Inferior parietal cortex (tissue), 1 donor: ENCODE measurements around the gene MAIP1.
A peak's percentile ranks its signal among the peaks of the same experiment; 100 is the strongest.

Experiments
- DNase-seq: peaks from one replicate; pipeline ENCODE4 v3.0.0-alpha.2; 2016; ENCODE audit errors: extremely low spot score

MAIP1 gene

GRCh38 chr2:199991691-199992090 is 36.3 kb downstream of the MAIP1 start:
- no peak for DNase-seq

GRCh38 chr2:199992296-199992695 is 36.9 kb downstream of the MAIP1 start:
- no peak for DNase-seq

GRCh38 chr2:199994371-199994770 is 39.0 kb downstream of the MAIP1 start:
- no peak for DNase-seq

GRCh38 chr2:199994896-199995295 is 39.5 kb downstream of the MAIP1 start:
- DNase-seq: no peak

GRCh38 chr2:199997296-199997695 is 41.9 kb downstream of the MAIP1 start:
- DNase-seq: no peak

GRCh38 chr2:199999166-199999565 is 43.8 kb downstream of the MAIP1 start:
- no peak for DNase-seq

- DNase-seq: no peak
These were observed 45.2 kb downstream of the MAIP1 start for GRCh38 chr2:200000444-200001163.

GRCh38 chr2:200003444-200003843 is 48.1 kb downstream of the MAIP1 start:
- DNase-seq: no peak

GRCh38 chr2:200005675-200006074 is 50.3 kb downstream of the MAIP1 start:
- no peak for DNase-seq

GRCh38 chr2:200007306-200007705 is 51.9 kb downstream of the MAIP1 start:
- DNase-seq: no peak

- DNase-seq: peak; percentile 25
These were observed 57.0 kb downstream of the MAIP1 start for GRCh38 chr2:200012401-200012800.
